CD8-positive, alpha-beta memory T cell (primary cell): ENCODE results near the gene ARF3. TPM values are rescaled to one million over a fixed set of nuclear protein-coding genes. Genes with fewer than 3 reads are reported as not detected.

Source experiments
- CTCF ChIA-PET: fragments of 350-600 bp; sonication (Branson Sonifier 250); formaldehyde crosslinking; loops from one replicate; lab custom pipeline; 2021; ENCODE audit warnings: antibody characterized with exemption; lab: Charles Lee
- POLR2A ChIA-PET: fragments of 350-600 bp; sonication (Branson Sonifier 250); formaldehyde crosslinking; loops from one replicate; lab custom pipeline; 2021; ENCODE audit warnings: antibody characterized with exemption; lab: Charles Lee
- DNase-seq, 5 donors: peaks; one replicate each; pipeline versions ENCODE4 v3.0.0 to v3.0.0-alpha.2; 2020 to 2022; ENCODE audit warnings: mixed read lengths in 1 of 5
- H3K27ac ChIP-seq: one replicate; pipeline ENCODE4 v1.7.0; 2013; ENCODE audit warnings: low read depth, mild to moderate bottlenecking, low read length, moderate library complexity
- H3K27me3 ChIP-seq: 2 replicates; pipeline ENCODE4 v1.7.0; 2013; ENCODE audit warnings: low read length, mild to moderate bottlenecking; ENCODE audit not compliant: insufficient read depth, poor library complexity, severe bottlenecking
- H3K36me3 ChIP-seq: 2 replicates; pipeline ENCODE4 v1.7.0; 2013; ENCODE audit warnings: mild to moderate bottlenecking, low read length, moderate library complexity; ENCODE audit not compliant: insufficient read depth
- H3K4me1 ChIP-seq: 2 replicates; pipeline ENCODE4 v1.7.0; 2013; ENCODE audit warnings: mild to moderate bottlenecking, low read length, moderate library complexity; ENCODE audit not compliant: insufficient read depth
- H3K4me3 ChIP-seq: 2 replicates; pipeline ENCODE4 v1.7.0; 2013; ENCODE audit warnings: mild to moderate bottlenecking, low read length
- H3K9me3 ChIP-seq: 2 replicates; pipeline ENCODE4 v1.7.0; 2013; ENCODE audit warnings: mild to moderate bottlenecking, low read length
- H3K27ac Mint-ChIP-seq, 8 donors: one replicate each; pipeline ENCODE4 v1.8.0; 2020 to 2021; ENCODE audit warnings: mixed read lengths in 8 of 8, mild to moderate bottlenecking in 6 of 8, inconsistent platforms in 3 of 8, moderate library complexity in 3 of 8
- H3K27me3 Mint-ChIP-seq, 2 donors: one replicate each; pipeline ENCODE4 v1.8.0; 2020 to 2021; ENCODE audit warnings: mixed read lengths in 2 of 2, mild to moderate bottlenecking in 1 of 2, moderate library complexity in 1 of 2
- H3K36me3 Mint-ChIP-seq, 3 donors: one replicate each; pipeline ENCODE4 v1.8.0; 2020 to 2021; ENCODE audit warnings: mixed read lengths in 3 of 3, inconsistent platforms in 1 of 3, mild to moderate bottlenecking in 1 of 3
- H3K4me1 Mint-ChIP-seq, 3 donors: one replicate each; pipeline ENCODE4 v1.8.0; 2020 to 2021; ENCODE audit warnings: mixed read lengths in 3 of 3, inconsistent platforms in 1 of 3, mild to moderate bottlenecking in 1 of 3
- H3K4me3 Mint-ChIP-seq, 7 donors: one replicate each; pipeline ENCODE4 v1.8.0; 2020 to 2021; ENCODE audit warnings: mixed read lengths in 7 of 7, mild to moderate bottlenecking in 6 of 7, moderate library complexity in 4 of 7, inconsistent platforms in 2 of 7
- H3K9me3 Mint-ChIP-seq, 5 donors: one replicate each; pipeline ENCODE4 v1.8.0; 2020 to 2022; ENCODE audit warnings: mixed read lengths in 5 of 5, mild to moderate bottlenecking in 3 of 5, moderate library complexity in 2 of 5, inconsistent platforms in 1 of 5
- polyA plus RNA-seq: library from polyadenylated mRNA; unstranded; fragments of 300-500 nt; fragmentation: Illumina TruSeq; gene quantifications from one replicate; pipeline ENCODE4 v1.2.3, GENCODE V29; 2021
- total RNA-seq, 2 experiments: library from RNA; stranded (reverse); gene quantifications; one replicate each; pipeline ENCODE4 v1.2.3, GENCODE V29; 2021

Gene ARF3
- total and polyA plus RNA-seq, 3 experiments from 2014 or later: 24.5 to 91.8 (median 91.5) TPM

DNA sequence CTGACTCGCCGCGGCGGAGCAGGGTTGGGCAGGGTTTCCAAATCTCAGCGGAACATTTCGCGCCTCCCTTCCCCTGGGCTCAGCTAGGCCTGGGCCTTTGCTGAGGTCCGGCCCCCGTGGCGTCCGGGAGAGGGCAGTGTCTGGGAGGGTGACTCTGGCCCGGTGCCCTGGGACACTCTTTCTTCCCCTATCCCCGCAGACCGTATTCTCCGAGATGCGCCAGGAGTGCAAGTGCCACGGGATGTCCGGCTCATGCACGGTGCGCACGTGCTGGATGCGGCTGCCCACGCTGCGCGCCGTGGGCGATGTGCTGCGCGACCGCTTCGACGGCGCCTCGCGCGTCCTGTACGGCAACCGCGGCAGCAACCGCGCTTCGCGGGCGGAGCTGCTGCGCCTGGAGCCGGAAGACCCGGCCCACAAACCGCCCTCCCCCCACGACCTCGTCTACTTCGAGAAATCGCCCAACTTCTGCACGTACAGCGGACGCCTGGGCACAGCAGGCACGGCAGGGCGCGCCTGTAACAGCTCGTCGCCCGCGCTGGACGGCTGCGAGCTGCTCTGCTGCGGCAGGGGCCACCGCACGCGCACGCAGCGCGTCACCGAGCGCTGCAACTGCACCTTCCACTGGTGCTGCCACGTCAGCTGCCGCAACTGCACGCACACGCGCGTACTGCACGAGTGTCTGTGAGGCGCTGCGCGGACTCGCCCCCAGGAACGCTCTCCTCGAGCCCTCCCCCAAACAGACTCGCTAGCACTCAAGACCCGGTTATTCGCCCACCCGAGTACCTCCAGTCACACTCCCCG is 23.9 kb upstream of the ARF3 start:
- H3K27ac Mint-ChIP-seq: peak overlapping the region; percentile 75 to 99 (median 94)
- H3K4me1 Mint-ChIP-seq: peaks cover 43 to 56% (median 52%) of the 10 kb centered on the region in 3 donors
- peak overlapping the region; percentile 89 for H3K4me3 ChIP-seq
- H3K27ac ChIP-seq: peak overlapping the region; percentile 67
- H3K4me1 ChIP-seq: peaks cover 48% of the 10 kb centered on the region
- no peaks in the 10 kb centered on the region for H3K36me3 ChIP-seq
- H3K36me3 Mint-ChIP-seq: peaks cover 0 to 6% (median 0%) of the 10 kb centered on the region in 3 donors
- peaks cover 6% of the 10 kb centered on the region for H3K27me3 ChIP-seq
- CTCF ChIA-PET: interaction anchor here (1.1 to 18.0 kb wide), 8 partner anchors 10 to 157 kb away, joined by 3 to 237 read pairs (median 25); partner anchors contain the start of genes ARF3, DDN, DDX23 and WNT10B
- H3K9me3 ChIP-seq: no peaks in the 10 kb centered on the region
- POLR2A ChIA-PET: interaction anchor here (0.8 to 2.4 kb wide), 7 partner anchors 9 to 128 kb away, joined by 3 to 14 read pairs (median 4); partner anchors contain the start of genes ARF3, DDX23, FKBP11 and WNT10B
- peak overlapping the region; percentile 86 to 97 (median 90) for H3K4me3 Mint-ChIP-seq
- H3K27me3 Mint-ChIP-seq: peaks cover 4 to 11% of the 10 kb centered on the region in 2 donors
- peak; percentile 44 to 78 (median 61) for DNase-seq
- H3K9me3 Mint-ChIP-seq: no peaks in the 10 kb centered on the region

DNA sequence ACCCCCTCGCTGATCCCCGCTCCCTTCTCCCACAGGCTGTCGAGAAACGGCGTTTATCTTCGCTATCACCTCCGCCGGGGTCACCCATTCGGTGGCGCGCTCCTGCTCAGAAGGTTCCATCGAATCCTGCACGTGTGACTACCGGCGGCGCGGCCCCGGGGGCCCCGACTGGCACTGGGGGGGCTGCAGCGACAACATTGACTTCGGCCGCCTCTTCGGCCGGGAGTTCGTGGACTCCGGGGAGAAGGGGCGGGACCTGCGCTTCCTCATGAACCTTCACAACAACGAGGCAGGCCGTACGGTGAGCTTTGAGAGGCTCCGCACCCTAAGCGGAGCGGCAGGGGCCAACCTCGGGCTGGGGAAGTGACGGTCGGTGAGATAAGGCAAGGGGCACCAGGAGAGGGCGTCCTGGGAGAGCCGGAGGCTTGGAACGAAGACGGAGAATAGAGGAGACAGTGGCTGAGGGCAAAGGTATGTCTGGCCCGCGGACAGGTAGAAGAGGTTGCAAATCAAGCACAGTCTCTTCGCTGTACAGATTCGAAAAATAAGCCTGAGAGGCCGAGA is 23.2 kb upstream of the ARF3 start:
- Histone ChIP-seq H3K36me3 (no peaks in the 10 kb centered on the region), H3K27ac (peak overlapping the region; percentile 67), H3K27me3 (peaks cover 6% of the 10 kb centered on the region), H3K9me3 (no peaks in the 10 kb centered on the region), H3K4me3 (peak overlapping the region; percentile 89), H3K4me1 (peaks cover 48% of the 10 kb centered on the region)
- peak in 4 of 5 donors; percentile 16 to 64 (median 32) for DNase-seq
- ChIA-PET POLR2A (interaction anchor here (1.1 to 3.4 kb wide), 7 partner anchors 9 to 128 kb away, joined by 3 to 18 read pairs (median 4); partner anchors contain the start of genes ARF3, DDX23 and WNT10B), CTCF (interaction anchor here (0.9 to 18.0 kb wide), 14 partner anchors 7 to 156 kb away, joined by 3 to 237 read pairs (median 11); partner anchors contain the start of genes ARF3, DDN, DDX23 and FKBP11)
- H3K27me3 Mint-ChIP-seq: peaks cover 0 to 11% of the 10 kb centered on the region in 2 donors
- peaks cover 43 to 56% (median 52%) of the 10 kb centered on the region in 3 donors for H3K4me1 Mint-ChIP-seq
- peak overlapping the region; percentile 75 to 99 (median 94) for H3K27ac Mint-ChIP-seq
- H3K9me3 Mint-ChIP-seq: no peaks in the 10 kb centered on the region
- H3K4me3 Mint-ChIP-seq: peak overlapping the region; percentile 86 to 97 (median 90)
- H3K36me3 Mint-ChIP-seq: peaks cover 0 to 6% (median 0%) of the 10 kb centered on the region in 3 donors

DNA sequence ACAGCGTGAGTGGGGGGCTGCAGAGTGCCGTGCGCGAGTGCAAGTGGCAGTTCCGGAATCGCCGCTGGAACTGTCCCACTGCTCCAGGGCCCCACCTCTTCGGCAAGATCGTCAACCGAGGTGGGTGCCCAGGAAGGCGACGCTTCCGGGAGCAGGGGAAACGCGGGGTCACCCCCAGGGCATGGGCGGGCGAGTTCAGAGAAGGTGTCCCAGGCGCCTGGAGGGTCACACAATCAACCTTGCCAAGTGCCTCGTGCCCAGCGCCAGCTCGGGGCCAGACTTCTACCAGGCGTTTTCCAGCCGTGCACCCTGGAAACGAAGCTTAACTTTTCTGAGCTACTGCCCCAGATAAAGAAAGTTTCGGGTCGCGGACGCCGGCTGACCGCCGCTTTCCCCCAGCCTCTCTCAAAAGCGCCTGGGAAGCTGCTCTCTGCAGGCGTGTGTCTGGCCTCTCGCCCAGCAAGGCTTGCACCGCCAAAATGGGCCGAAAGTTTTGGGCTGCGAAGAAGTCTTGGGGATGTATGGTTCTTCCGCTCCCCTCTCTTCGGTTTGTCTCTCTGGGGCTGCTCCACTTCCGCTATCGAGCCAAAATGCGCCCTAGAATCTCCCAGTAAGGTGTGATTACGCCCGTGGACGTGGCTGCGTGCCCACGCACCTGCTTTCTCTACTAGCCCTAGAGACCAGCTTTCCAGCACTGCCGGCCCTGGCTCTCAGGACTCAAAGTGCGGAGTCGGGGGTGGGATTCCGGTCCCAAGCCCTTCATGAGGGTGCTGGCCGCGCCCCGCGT is 22.5 kb upstream of the ARF3 start:
- Mint-ChIP-seq H3K9me3 (no peaks in the 10 kb centered on the region), H3K27me3 (peaks cover 0 to 11% of the 10 kb centered on the region in 2 donors), H3K4me3 (peak overlapping the region; percentile 86 to 97 (median 90)), H3K4me1 (peaks cover 43 to 56% (median 52%) of the 10 kb centered on the region in 3 donors), H3K36me3 (peaks cover 0 to 6% (median 0%) of the 10 kb centered on the region in 3 donors), H3K27ac (peak overlapping the region; percentile 75 to 99 (median 94))
- Histone ChIP-seq H3K4me1 (peaks cover 48% of the 10 kb centered on the region), H3K27me3 (peaks cover 6% of the 10 kb centered on the region), H3K4me3 (peak overlapping the region; percentile 89), H3K36me3 (no peaks in the 10 kb centered on the region), H3K27ac (peak overlapping the region; percentile 67), H3K9me3 (no peaks in the 10 kb centered on the region)
- ChIA-PET CTCF (interaction anchor here (0.9 to 18.0 kb wide), 15 partner anchors 8 to 156 kb away, joined by 3 to 237 read pairs (median 8); partner anchors contain the start of genes ARF3, DDN, DDX23 and FKBP11), POLR2A (interaction anchor here (0.9 to 3.4 kb wide), 10 partner anchors 8 to 127 kb away, joined by 3 to 18 read pairs (median 4); partner anchors contain the start of genes ARF3, DDX23, FKBP11 and WNT10B)
- DNase-seq: peak; percentile 41 to 77 (median 61)

DNA sequence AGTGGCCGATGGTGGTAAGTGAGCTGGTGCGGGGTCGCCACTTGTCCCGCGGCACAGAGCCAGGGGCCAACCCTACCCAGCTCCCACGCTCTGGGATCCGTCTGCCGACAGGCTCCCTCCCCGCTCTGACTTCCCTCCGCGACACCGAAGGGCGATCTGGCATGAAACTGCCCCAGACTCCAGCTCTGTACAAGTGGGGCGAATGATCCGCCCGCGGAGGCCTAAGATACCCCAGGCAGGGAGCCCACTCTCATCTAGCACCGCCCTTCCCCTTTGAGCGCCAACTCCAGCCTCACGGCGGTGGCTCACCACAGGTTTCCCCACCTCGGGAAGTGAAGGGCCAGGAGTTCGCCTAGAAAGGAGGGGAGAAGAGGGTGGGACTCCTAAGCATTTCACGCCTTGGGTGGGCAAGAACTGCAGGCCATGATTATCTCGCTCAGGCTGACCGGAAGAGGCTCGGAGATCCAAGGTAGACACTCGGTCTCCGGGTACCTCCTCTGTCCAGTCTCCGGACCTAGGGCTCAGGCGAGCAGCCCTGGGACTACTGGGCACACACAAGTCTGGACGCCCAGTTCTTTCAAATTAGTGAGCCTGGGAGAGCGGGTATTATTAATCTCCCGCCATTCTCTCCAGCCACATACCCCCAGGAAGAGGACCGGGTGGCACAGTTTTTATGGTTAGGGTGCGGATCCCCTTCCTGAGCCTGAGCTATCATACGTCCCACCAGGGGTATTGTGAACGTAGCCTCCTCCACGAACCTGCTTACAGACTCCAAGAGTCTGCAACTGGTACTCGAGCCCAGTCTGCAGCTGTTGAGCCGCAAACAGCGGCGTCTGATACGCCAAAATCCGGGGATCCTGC is 21.7 kb upstream of the ARF3 start:
- Histone ChIP-seq H3K27ac (peak overlapping the region; percentile 67), H3K36me3 (no peaks in the 10 kb centered on the region), H3K4me1 (peaks cover 48% of the 10 kb centered on the region), H3K4me3 (peak overlapping the region; percentile 89), H3K27me3 (peaks cover 11% of the 10 kb centered on the region), H3K9me3 (no peaks in the 10 kb centered on the region)
- H3K4me1 Mint-ChIP-seq: peaks cover 43 to 56% (median 52%) of the 10 kb centered on the region in 3 donors
- H3K9me3 Mint-ChIP-seq: no peaks in the 10 kb centered on the region
- POLR2A ChIA-PET: interaction anchor here (0.9 to 3.4 kb wide), 10 partner anchors 9 to 126 kb away, joined by 3 to 18 read pairs (median 4); partner anchors contain the start of genes ARF3, DDX23 and FKBP11
- H3K27ac Mint-ChIP-seq: peak overlapping the region; percentile 64 to 99 (median 94)
- H3K4me3 Mint-ChIP-seq: peak overlapping the region; percentile 86 to 97 (median 90)
- peaks cover 0 to 12% of the 10 kb centered on the region in 2 donors for H3K27me3 Mint-ChIP-seq
- DNase-seq: peak in 1 of 5 donors; percentile 13
- CTCF ChIA-PET: interaction anchor here (0.9 to 18.0 kb wide), 21 partner anchors 8 to 163 kb away, joined by 3 to 237 read pairs (median 7); partner anchors contain the start of genes ARF3, DDN, DDX23 and FKBP11
- H3K36me3 Mint-ChIP-seq: peaks cover 0 to 6% (median 2%) of the 10 kb centered on the region in 3 donors

- ChIA-PET CTCF (interaction anchor here (0.9 to 18.0 kb wide), 25 partner anchors 9 to 162 kb away, joined by 3 to 237 read pairs (median 6); partner anchors contain the start of genes ARF3, DDN, DDX23 and FKBP11), POLR2A (interaction anchor here (1.0 to 3.4 kb wide), 3 partner anchors 21 to 53 kb away, joined by 3 to 18 read pairs (median 9); partner anchors contain the start of genes ARF3 and FKBP11)
- H3K36me3 ChIP-seq: no peaks in the 10 kb centered on the region
- H3K36me3 Mint-ChIP-seq: peaks cover 0 to 6% (median 2%) of the 10 kb centered on the region in 3 donors
- H3K4me1 Mint-ChIP-seq: peaks cover 43 to 56% (median 52%) of the 10 kb centered on the region in 3 donors
- peak in 2 of 5 donors; percentile 4 to 30 for DNase-seq
- no peaks in the 10 kb centered on the region for H3K9me3 ChIP-seq
- H3K27ac ChIP-seq: no peak within 1 kb of the TSS
- peak within 1 kb of the TSS; percentile 89 for H3K4me3 ChIP-seq
- peaks cover 5 to 15% of the 10 kb centered on the region in 2 donors for H3K27me3 Mint-ChIP-seq
- H3K27ac Mint-ChIP-seq: peak within 1 kb of the TSS; percentile 5 to 99 (median 92)
- peaks cover 48% of the 10 kb centered on the region for H3K4me1 ChIP-seq
- H3K4me3 Mint-ChIP-seq: peak within 1 kb of the TSS; percentile 86 to 97 (median 90)
- no peaks in the 10 kb centered on the region for H3K9me3 Mint-ChIP-seq
- H3K27me3 ChIP-seq: peaks cover 18% of the 10 kb centered on the region
Observed at GRCh38 chr12:48978291-48978740, 21.0 kb upstream of the ARF3 start, which contains the start of gene WNT1. Gene WNT1 (plus strand): TSS chr12:48978322. CDS start chr12:48978651, 329 bp downstream.
